K562 (cell line): ENCODE results near the gene TNNI2. TPM values are rescaled to one million over a fixed set of nuclear protein-coding genes. Genes with fewer than 3 reads are reported as not detected.

ENCODE experiments used
- ARHGAP35 ChIP-seq: fragments of 450-650 bp; IDR thresholded peaks from 2 replicates; pipeline ENCODE4 v1.6.1; 2018; ENCODE audit not compliant: partially characterized antibody
- ATF1 ChIP-seq, 2 experiments: fragments of 450-650 bp in 1 of 2; IDR thresholded peaks; 2 replicates each; pipeline ENCODE4 v1.6.1; 2016; ENCODE audit warnings: missing compliant biosample characterization in 1 of 2, missing genetic modification characterization in 1 of 2
- ATF6 ChIP-seq: sonication (generic); formaldehyde crosslinking; IDR thresholded peaks from 2 replicates; pipeline ENCODE4 v1.4.0; 2020; ENCODE audit warnings: mild to moderate bottlenecking, missing genetic modification reagents
- CBX8 ChIP-seq: fragments of 200-600 bp; sonication (generic); IDR thresholded peaks from 2 replicates; pipeline ENCODE4 v1.6.1; 2012; ENCODE audit warnings: borderline replicate concordance, mixed run types, low read depth, mild to moderate bottlenecking, moderate library complexity, mixed read lengths, low read length, control low read depth, inconsistent platforms; ENCODE audit not compliant: poor library complexity, severe bottlenecking; ENCODE audit errors: extremely low read depth
- COPS2 ChIP-seq: fragments of 450-650 bp; conservative IDR thresholded peaks from 2 replicates; pipeline ENCODE4 v1.6.1; 2016; ENCODE audit warnings: mild to moderate bottlenecking, moderate library complexity
- DACH1 ChIP-seq: fragments of 450-650 bp; IDR thresholded peaks from 2 replicates; pipeline ENCODE4 v1.6.1; 2018; ENCODE audit not compliant: partially characterized antibody
- EGR1 ChIP-seq: fragments of 450-650 bp; conservative IDR thresholded peaks from 2 replicates; pipeline ENCODE4 v1.6.1; 2017; ENCODE audit warnings: mild to moderate bottlenecking
- EP300 ChIP-seq: IDR thresholded peaks from 2 replicates; pipeline ENCODE4 v1.6.1; 2012; ENCODE audit warnings: low read length, improper control_type of control experiment
- FUS ChIP-seq: fragments of 200-400 bp; formaldehyde crosslinking; optimal IDR thresholded peaks from 2 replicates; pipeline ENCODE3; 2017; ENCODE audit warnings: low read depth, low read length
- KDM1A ChIP-seq, 2 experiments: fragments of 450-650 bp; IDR thresholded peaks; 2 replicates each; pipeline ENCODE4 v1.6.1; 2016; ENCODE audit warnings: mild to moderate bottlenecking in 2 of 2
- KDM5B ChIP-seq: fragments of 200-600 bp; sonication (generic); IDR thresholded peaks from 2 replicates; pipeline ENCODE4 v1.6.1; 2012; ENCODE audit warnings: low read depth, mild to moderate bottlenecking, moderate library complexity, low read length, control low read depth, inconsistent platforms; ENCODE audit not compliant: insufficient replicate concordance
- MAZ ChIP-seq, 2 experiments: fragments of 450-650 bp in 1 of 2; sonication (generic) in 1 of 2; formaldehyde crosslinking; IDR thresholded peaks in 1 of 2; conservative IDR thresholded peaks in 1 of 2; 2 replicates each; pipeline versions ENCODE4 v1.4.0 to v1.5.0; 2020; ENCODE audit warnings: mild to moderate bottlenecking in 1 of 2, missing genetic modification reagents in 1 of 2
- MTA2 ChIP-seq: fragments of 450-650 bp; IDR thresholded peaks from 2 replicates; pipeline ENCODE4 v1.6.1; 2016; ENCODE audit warnings: low read depth
- NFIX ChIP-seq: fragments of 250-450 bp; sonication (Bioruptor Pico); IDR thresholded peaks from 2 replicates; pipeline ENCODE4 v1.4.0; 2020; ENCODE audit warnings: low read depth, mild to moderate bottlenecking, moderate library complexity
- NONO ChIP-seq, 2 experiments: fragments of 200-400 bp in 1 of 2; fragments of 450-650 bp in 1 of 2; formaldehyde crosslinking in 1 of 2; IDR thresholded peaks; 2 replicates each; pipeline ENCODE4 v1.6.1; 2017; ENCODE audit warnings: low read depth in 2 of 2, mild to moderate bottlenecking in 2 of 2, moderate library complexity in 2 of 2, low read length in 1 of 2
- POLR2AphosphoS2 ChIP-seq: IDR thresholded peaks from 2 replicates; pipeline ENCODE4 v1.6.1; 2012; ENCODE audit warnings: low read length, improper control_type of control experiment
- POLR2B ChIP-seq: fragments of 450-650 bp; IDR thresholded peaks from 2 replicates; pipeline ENCODE4 v1.6.1; 2018; ENCODE audit warnings: low read depth; ENCODE audit not compliant: partially characterized antibody
- RBFOX2 ChIP-seq: fragments of 200-400 bp; formaldehyde crosslinking; IDR thresholded peaks from 2 replicates; pipeline ENCODE4 v1.6.1; 2017; ENCODE audit warnings: low read depth, mild to moderate bottlenecking, low read length, moderate library complexity
- RFX1 ChIP-seq: fragments of 450-650 bp; IDR thresholded peaks from 2 replicates; pipeline ENCODE4 v1.6.1; 2016; ENCODE audit warnings: mild to moderate bottlenecking, moderate library complexity
- SMARCB1 ChIP-seq: IDR thresholded peaks from 2 replicates; pipeline ENCODE4 v1.6.1; 2011; ENCODE audit warnings: improper control_type of control experiment, low read depth; ENCODE audit not compliant: insufficient read length
- SRSF3 ChIP-seq: fragments of 200-400 bp; formaldehyde crosslinking; IDR thresholded peaks from 2 replicates; pipeline ENCODE4 v1.6.1; 2016; ENCODE audit warnings: mild to moderate bottlenecking, low read length, moderate library complexity; ENCODE audit not compliant: insufficient read depth
- ZNF146 ChIP-seq: IDR thresholded peaks from one replicate; pipeline ENCODE4 v1.6.1; 2018; ENCODE audit warnings: missing compliant biosample characterization; ENCODE audit not compliant: unreplicated experiment
- ZNF184 ChIP-seq: sonication (generic); formaldehyde crosslinking; IDR thresholded peaks from 2 replicates; pipeline ENCODE4 v1.5.0; 2020; ENCODE audit warnings: missing genetic modification reagents
- ZNF79 ChIP-seq: fragments of 250-450 bp; sonication (Bioruptor Pico); IDR thresholded peaks from 2 replicates; pipeline ENCODE4 v1.4.0; 2020; ENCODE audit warnings: low read depth, mild to moderate bottlenecking, moderate library complexity
- ZSCAN29 ChIP-seq: fragments of 450-650 bp; IDR thresholded peaks from 2 replicates; pipeline ENCODE4 v1.6.1; 2017
- polyA plus RNA-seq, 8 experiments: library from polyadenylated mRNA; depleted of rRNA in 4 of 8; stranded (reverse) in 5 of 8; unstranded in 3 of 8; fragments of >200 nt; fragmentation: Nextera tagmentation in 2 of 8; fragmentation: Illumina TruSeq in 1 of 8; extraction: Ambion mirVana in 2 of 8; extraction: Trizol in 1 of 8; gene quantifications; 2 replicates each; pipeline versions ENCODE4 v1.2.1 to v1.2.3, GENCODE V29; 2011 to 2014; ENCODE audit warnings: inconsistent platforms in 1 of 8, missing spikeins in 1 of 8
- total RNA-seq, 7 experiments: library from RNA; depleted of rRNA in 6 of 7; stranded (reverse); fragments of >200 nt in 6 of 7; fragmentation: Illumina TruSeq in 2 of 7; extraction: Trizol in 2 of 7; gene quantifications; 2 replicates each; pipeline versions ENCODE4 v1.2.1 to v1.2.3, GENCODE V29; 2011 to 2021; ENCODE audit warnings: low replicate concordance in 1 of 7
- TF ChIP-seq, protein P1 (sequence below): fragments of 450-650 bp; IDR thresholded peaks from 2 replicates; pipeline ENCODE4 v1.6.1; 2014; ENCODE audit warnings: low read depth, mild to moderate bottlenecking, moderate library complexity, borderline replicate concordance

The TNNI2 gene
- total and polyA plus RNA-seq, 9 of the 15 experiments (the other 6 are each of a cell fraction or from before 2014, with no cell fraction given) = not detected

GRCh38 chr11:1844221-1845094, 5.7 kb downstream of the TNNI2 start (continued):
- TF ChIP-seq RBFOX2 (no peak), NONO (IDR thresholded peaks at IDR 0.05; ENCODE audit: low read depth in 2 of 2, low read length in 1 of 2) (0 out of 4 replicates have a peak, but pooled peaks of 1 of the 2 experiments have one; percentile 12), ZNF79 (CRISPR knock-in tag) (no peak), MTA2 (peak; percentile 57), FUS (no peak), ZSCAN29 (no peak), MAZ (CRISPR knock-in tag; conservative IDR thresholded peaks at IDR 0.05 in 1 of 2, IDR thresholded peaks at IDR 0.05 in 1 of 2) (peak; percentile 42 to 66; a peak in 2 of 4 replicates), DACH1 (no peak), EP300 (peak; percentile 45; the same call in 1 of the 2 replicates), NFIX (CRISPR knock-in tag) (no peak), ATF1 (CRISPR knock-in tag; IDR thresholded peaks at IDR 0.05) (no peak), ATF1 (tag; IDR thresholded peaks at IDR 0.05) (peak; percentile 77), COPS2 (no peak), KDM5B (no peak), SMARCB1 (no peak), POLR2B (no peak), ZNF184 (CRISPR knock-in tag) (no peak), ARHGAP35 (peak; percentile 68), EGR1 (peak; percentile 77), RFX1 (no peak), KDM1A (IDR thresholded peaks at IDR 0.05) (peak; percentile 55 to 83), SRSF3 (no peak), ATF6 (CRISPR knock-in tag) (no peak), ZNF146 (CRISPR knock-in tag) (no peak), CBX8 (no peak), POLR2AphosphoS2 (no peak)
- TF ChIP-seq, protein P1, sequence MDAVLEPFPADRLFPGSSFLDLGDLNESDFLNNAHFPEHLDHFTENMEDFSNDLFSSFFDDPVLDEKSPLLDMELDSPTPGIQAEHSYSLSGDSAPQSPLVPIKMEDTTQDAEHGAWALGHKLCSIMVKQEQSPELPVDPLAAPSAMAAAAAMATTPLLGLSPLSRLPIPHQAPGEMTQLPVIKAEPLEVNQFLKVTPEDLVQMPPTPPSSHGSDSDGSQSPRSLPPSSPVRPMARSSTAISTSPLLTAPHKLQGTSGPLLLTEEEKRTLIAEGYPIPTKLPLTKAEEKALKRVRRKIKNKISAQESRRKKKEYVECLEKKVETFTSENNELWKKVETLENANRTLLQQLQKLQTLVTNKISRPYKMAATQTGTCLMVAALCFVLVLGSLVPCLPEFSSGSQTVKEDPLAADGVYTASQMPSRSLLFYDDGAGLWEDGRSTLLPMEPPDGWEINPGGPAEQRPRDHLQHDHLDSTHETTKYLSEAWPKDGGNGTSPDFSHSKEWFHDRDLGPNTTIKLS = no peak
